OCI-LY1 (cell line): ENCODE results near the gene ARHGEF28.

Experiments
- CTCF ChIP-seq: fragments of 200-600 bp; sonication (generic), shearing (Covaris generic); IDR thresholded peaks from 2 replicates; pipeline ENCODE4 v1.5.1; 2017; ENCODE audit warnings: mild to moderate bottlenecking, antibody characterized with exemption, low read length, moderate library complexity, mixed read lengths
- EZH2 ChIP-seq: fragments of 200-600 bp; sonication (generic), shearing (Covaris generic); IDR thresholded peaks from 2 replicates; pipeline ENCODE4 v1.8.0; 2017; ENCODE audit warnings: borderline replicate concordance, mixed run types, mild to moderate bottlenecking, antibody characterized with exemption, low read length, moderate library complexity, mixed read lengths

GRCh38 chr5:73726071-73726470 is 100.1 kb downstream of the ARHGEF28 start:
- TF ChIP-seq CTCF: no peak
- no peak for TF ChIP-seq EZH2
